Endodermal cell (in vitro differentiated cells): ENCODE results near the gene OTOL1. TPM values are rescaled to one million over a fixed set of nuclear protein-coding genes. Genes with fewer than 3 reads are reported as not detected.

Experiments
- DNase-seq: peaks from one replicate; pipeline ENCODE4 v3.0.0-alpha.2; 2017
- H3K27ac ChIP-seq: 2 replicates; pipeline ENCODE4 v1.5.1; 2013; ENCODE audit warnings: mild to moderate bottlenecking, low read depth, low read length, moderate library complexity
- H3K27me3 ChIP-seq: 2 replicates; pipeline ENCODE4 v1.6.1; 2013; ENCODE audit warnings: mild to moderate bottlenecking, low read length, moderate library complexity; ENCODE audit not compliant: insufficient read depth, control insufficient read depth, poor library complexity, severe bottlenecking
- H3K36me3 ChIP-seq: 2 replicates; pipeline ENCODE4 v1.7.0; 2013; ENCODE audit warnings: mild to moderate bottlenecking, low read length, moderate library complexity; ENCODE audit not compliant: control insufficient read depth, insufficient read depth
- H3K4me1 ChIP-seq: one replicate; pipeline ENCODE4 v1.7.0; 2013; ENCODE audit warnings: low read length; ENCODE audit not compliant: control insufficient read depth, insufficient read depth
- H3K4me3 ChIP-seq: 2 replicates; pipeline ENCODE4 v1.5.1; 2013; ENCODE audit warnings: mild to moderate bottlenecking, low read length, moderate library complexity
- H3K9ac ChIP-seq: 2 replicates; pipeline ENCODE4 v1.6.1; 2013; ENCODE audit warnings: mild to moderate bottlenecking, low read length, moderate library complexity; ENCODE audit not compliant: poor library complexity, severe bottlenecking; ENCODE audit errors: extremely low read depth
- H3K9me3 ChIP-seq: 2 replicates; pipeline ENCODE4 v1.6.1; 2013; ENCODE audit warnings: mild to moderate bottlenecking, low read length, moderate library complexity; ENCODE audit not compliant: control insufficient read depth
- H3K27ac Mint-ChIP-seq: 2 replicates; pipeline ENCODE4 v1.8.0; 2020; ENCODE audit warnings: mixed read lengths
- H3K27me3 Mint-ChIP-seq: 2 replicates; pipeline ENCODE4 v1.8.0; 2021; ENCODE audit warnings: mild to moderate bottlenecking, mixed read lengths; ENCODE audit not compliant: insufficient read depth
- H3K36me3 Mint-ChIP-seq: 2 replicates; pipeline ENCODE4 v1.8.0; 2020; ENCODE audit warnings: low read depth, mixed read lengths
- H3K4me1 Mint-ChIP-seq: 2 replicates; pipeline ENCODE4 v1.8.0; 2020; ENCODE audit warnings: mixed read lengths
- H3K4me3 Mint-ChIP-seq: 2 replicates; pipeline ENCODE4 v1.8.0; 2020; ENCODE audit warnings: mild to moderate bottlenecking, moderate library complexity, mixed read lengths
- H3K9me3 Mint-ChIP-seq: 2 replicates; pipeline ENCODE4 v1.8.0; 2020; ENCODE audit warnings: mild to moderate bottlenecking, mixed read lengths
- WGBS, 2 experiments: methylation state at CpG; one replicate each; pipeline versions ENCODE4 v1.1.5 to v1.1.7; 2013; ENCODE audit warnings: missing lambda C conversion rate in 2 of 2, mixed read lengths in 1 of 2; ENCODE audit not compliant: insufficient coverage in 1 of 2, insufficient read length in 1 of 2; 5-methylcytosine and 5-hydroxymethylcytosine counted together
- total RNA-seq, 2 donors: library from RNA; stranded (reverse); fragmentation: NEBNext Ultra II Directional in 1 of 2; extraction: Animal tissue kit (Norgen Biotek cat#: 25700) in 1 of 2; gene quantifications; 2 replicates in 1 of 2; 3 replicates in 1 of 2; pipeline ENCODE4 v1.2.1, GENCODE V29; 2021
- TF ChIP-seq, protein P1 (sequence below): fragments of 200-600 bp; sonication (generic); conservative IDR thresholded peaks from 2 replicates; pipeline ENCODE4 v1.5.0; 2021; ENCODE audit warnings: antibody characterized with exemption, mild to moderate bottlenecking

OTOL1 gene
- total RNA-seq, 2 donors from 2014 or later = not detected

DNA sequence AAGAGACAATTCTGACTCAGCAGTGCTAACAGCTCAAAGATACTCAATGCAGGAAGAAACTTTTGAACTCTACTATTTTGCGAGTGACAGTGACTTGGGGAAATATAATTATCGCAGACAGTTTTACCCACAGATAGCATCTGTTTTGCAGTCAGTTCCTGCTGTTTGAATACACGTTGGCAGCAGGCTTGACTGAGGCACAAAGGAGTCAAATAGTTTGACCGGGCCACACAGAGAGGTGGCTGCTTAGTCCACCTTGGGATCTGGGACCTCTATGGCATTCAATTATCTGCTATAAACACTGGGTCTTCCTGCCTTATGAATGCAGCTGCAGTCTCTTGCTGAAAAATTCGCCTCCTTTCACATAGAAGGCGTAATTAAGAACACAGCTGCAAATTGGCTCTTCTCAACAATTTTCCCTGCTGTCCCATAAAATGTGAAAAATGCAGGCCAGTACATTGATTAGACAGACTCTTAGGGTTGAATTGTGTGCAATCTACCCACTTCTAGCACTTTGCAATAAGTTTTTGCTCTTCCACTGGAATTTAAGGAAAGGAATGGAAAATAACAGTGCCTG, 56.5 kb downstream of the OTOL1 start:
- TF ChIP-seq, protein P1, sequence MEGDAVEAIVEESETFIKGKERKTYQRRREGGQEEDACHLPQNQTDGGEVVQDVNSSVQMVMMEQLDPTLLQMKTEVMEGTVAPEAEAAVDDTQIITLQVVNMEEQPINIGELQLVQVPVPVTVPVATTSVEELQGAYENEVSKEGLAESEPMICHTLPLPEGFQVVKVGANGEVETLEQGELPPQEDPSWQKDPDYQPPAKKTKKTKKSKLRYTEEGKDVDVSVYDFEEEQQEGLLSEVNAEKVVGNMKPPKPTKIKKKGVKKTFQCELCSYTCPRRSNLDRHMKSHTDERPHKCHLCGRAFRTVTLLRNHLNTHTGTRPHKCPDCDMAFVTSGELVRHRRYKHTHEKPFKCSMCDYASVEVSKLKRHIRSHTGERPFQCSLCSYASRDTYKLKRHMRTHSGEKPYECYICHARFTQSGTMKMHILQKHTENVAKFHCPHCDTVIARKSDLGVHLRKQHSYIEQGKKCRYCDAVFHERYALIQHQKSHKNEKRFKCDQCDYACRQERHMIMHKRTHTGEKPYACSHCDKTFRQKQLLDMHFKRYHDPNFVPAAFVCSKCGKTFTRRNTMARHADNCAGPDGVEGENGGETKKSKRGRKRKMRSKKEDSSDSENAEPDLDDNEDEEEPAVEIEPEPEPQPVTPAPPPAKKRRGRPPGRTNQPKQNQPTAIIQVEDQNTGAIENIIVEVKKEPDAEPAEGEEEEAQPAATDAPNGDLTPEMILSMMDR = no peak
- Histone ChIP-seq H3K9ac (no peak overlapping the region), H3K9me3 (no peaks in the 10 kb centered on the region), H3K36me3 (no peaks in the 10 kb centered on the region), H3K27ac (no peak overlapping the region), H3K4me1 (peaks cover 19% of the 10 kb centered on the region), H3K4me3 (no peak overlapping the region), H3K27me3 (no peaks in the 10 kb centered on the region)
- WGBS, 2 experiments = 79 to 80% methylated on average over 5 to 6 of the region's 6 CpGs
- Mint-ChIP-seq H3K9me3 (no peaks in the 10 kb centered on the region), H3K36me3 (no peaks in the 10 kb centered on the region), H3K27me3 (no peaks in the 10 kb centered on the region), H3K4me3 (no peak overlapping the region), H3K4me1 (peaks cover 36% of the 10 kb centered on the region), H3K27ac (no peak overlapping the region)
- no peak for DNase-seq

Other genes with a start within 250 kb of the OTOL1 start
- 1 to 10 TPM in 1 of 2 donors, under 1 TPM in 1; 0.64 to 2.3 TPM for gene SPTSSB, start 125.3 kb upstream of the OTOL1 start, total RNA-seq